Liver (tissue), 3 donors: ENCODE results near the gene WWP2.

Experiments used
- ATF3 ChIP-seq: IDR thresholded peaks from 2 replicates; pipeline ENCODE4 v1.6.1; 2016; ENCODE audit warnings: antibody characterized with exemption
- REST ChIP-seq: IDR thresholded peaks from 2 replicates; pipeline ENCODE4 v1.6.1; 2016; ENCODE audit warnings: antibody characterized with exemption, mild to moderate bottlenecking
- YY1 ChIP-seq: IDR thresholded peaks from 2 replicates; pipeline ENCODE4 v1.6.1; 2016; ENCODE audit warnings: antibody characterized with exemption, mild to moderate bottlenecking
- TF ChIP-seq, protein P1 (sequence below): fragments of 150-350 bp; IDR thresholded peaks from 2 replicates; pipeline ENCODE4 v1.5.1; 2017; ENCODE audit warnings: improper control_type of control experiment, low read depth, low read length; ENCODE audit not compliant: missing input control
- TF ChIP-seq, protein P2 (sequence below): IDR thresholded peaks from 2 replicates; pipeline ENCODE4 v1.6.1; 2016; ENCODE audit warnings: antibody characterized with exemption
- donor health status: healthy.
- donor health status: healthy.

GRCh38 chr16:69727916-69728270, 34.2 kb upstream of the WWP2 start:
- TF ChIP-seq YY1 (no peak), ATF3 (no peak), REST (no peak)
- TF ChIP-seq, protein P1, sequence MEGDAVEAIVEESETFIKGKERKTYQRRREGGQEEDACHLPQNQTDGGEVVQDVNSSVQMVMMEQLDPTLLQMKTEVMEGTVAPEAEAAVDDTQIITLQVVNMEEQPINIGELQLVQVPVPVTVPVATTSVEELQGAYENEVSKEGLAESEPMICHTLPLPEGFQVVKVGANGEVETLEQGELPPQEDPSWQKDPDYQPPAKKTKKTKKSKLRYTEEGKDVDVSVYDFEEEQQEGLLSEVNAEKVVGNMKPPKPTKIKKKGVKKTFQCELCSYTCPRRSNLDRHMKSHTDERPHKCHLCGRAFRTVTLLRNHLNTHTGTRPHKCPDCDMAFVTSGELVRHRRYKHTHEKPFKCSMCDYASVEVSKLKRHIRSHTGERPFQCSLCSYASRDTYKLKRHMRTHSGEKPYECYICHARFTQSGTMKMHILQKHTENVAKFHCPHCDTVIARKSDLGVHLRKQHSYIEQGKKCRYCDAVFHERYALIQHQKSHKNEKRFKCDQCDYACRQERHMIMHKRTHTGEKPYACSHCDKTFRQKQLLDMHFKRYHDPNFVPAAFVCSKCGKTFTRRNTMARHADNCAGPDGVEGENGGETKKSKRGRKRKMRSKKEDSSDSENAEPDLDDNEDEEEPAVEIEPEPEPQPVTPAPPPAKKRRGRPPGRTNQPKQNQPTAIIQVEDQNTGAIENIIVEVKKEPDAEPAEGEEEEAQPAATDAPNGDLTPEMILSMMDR = no peak
- TF ChIP-seq, protein P2, sequence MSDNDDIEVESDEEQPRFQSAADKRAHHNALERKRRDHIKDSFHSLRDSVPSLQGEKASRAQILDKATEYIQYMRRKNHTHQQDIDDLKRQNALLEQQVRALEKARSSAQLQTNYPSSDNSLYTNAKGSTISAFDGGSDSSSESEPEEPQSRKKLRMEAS = no peak
